Embryonic facial prominence (tissue), 1 donor: ENCODE results near the gene SERPING1.
A peak's percentile ranks its signal among the peaks of the same experiment; 100 is the strongest.

Source experiments
- DNase-seq: peaks from one replicate; pipeline ENCODE4 v3.0.0-alpha.2; 2016; ENCODE audit errors: extremely low spot score

SERPING1 gene

DNA sequence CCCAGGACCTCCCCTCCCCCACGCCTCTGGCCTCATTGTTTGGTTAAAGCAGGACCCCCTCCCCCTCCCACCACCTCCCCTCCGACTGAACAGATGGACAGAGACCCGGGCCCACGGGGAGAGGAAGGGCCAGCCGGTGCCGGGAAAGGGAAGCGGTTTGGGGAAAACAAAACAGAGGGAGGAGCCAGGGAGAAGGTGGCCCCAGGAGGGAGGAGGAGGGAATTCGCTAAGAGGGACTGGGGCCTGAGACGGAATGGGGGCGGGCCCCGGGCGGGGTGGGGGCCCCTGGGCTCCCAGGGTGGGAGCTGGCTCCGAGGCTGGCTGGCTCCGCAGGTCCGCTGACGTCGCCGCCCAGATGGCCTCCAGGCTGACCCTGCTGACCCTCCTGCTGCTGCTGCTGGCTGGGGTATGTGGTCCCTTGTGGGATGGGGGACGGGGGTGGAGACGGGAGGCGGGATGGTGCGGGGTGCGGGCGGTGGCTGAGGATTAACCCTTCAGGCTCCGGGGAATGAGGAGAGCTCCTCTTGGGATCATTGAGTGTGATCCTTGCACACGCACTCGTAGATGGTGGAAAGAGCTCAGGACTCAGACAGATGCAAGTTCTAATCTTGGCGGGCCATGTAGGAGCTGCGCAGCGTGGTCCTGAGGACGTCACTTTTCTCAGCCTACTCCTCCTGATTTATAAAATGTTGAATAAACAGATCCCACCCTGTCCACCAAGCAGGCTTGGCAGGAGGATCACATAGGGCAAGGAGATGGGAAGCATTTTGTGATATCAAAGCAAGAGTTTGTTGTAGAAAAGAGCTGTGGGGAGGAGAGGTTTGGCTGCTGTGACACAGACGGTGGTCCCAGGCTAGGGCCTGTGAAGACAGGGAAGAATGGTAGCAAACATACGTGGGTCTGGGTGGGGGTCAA lies 688 bp downstream of the SERPING1 start:
- DNase-seq = peak; percentile 69

DNA sequence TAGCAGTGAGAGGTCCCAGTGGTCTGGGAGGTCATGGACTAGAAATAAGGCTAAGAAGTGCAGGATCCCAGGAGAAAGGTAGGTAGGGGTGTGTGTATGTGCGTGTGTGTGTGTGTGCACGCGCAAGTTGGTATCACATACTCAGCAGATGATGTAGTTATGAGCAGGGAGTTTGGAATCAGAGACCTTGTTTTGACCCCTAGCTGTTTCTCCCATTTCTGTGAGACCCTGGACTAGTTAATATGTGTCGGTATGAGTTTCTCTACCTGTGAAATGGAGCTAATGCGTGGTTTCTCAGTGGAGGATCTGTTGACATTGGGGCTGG lies 1.3 kb downstream of the SERPING1 start:
- no peak for DNase-seq

DNA sequence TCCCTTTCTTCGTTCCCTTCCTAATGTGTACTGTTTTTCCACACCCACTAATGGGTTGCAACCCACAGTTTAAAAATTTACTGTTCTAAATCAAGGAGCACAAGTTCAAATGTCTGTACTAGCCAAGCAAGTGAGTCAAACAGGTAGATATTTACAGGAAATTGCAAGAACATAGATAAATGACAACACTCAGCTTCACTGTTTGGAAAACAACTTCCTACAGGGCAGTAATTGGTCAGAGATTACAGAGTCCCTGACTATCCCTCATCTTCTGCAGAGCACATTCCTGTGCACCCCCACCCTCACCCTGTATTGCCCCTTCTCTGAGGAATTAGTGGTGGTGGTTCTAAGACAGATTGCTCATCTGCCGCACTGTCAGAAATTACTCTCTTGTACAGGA lies 1.9 kb downstream of the SERPING1 start:
- DNase-seq = no peak

DNA sequence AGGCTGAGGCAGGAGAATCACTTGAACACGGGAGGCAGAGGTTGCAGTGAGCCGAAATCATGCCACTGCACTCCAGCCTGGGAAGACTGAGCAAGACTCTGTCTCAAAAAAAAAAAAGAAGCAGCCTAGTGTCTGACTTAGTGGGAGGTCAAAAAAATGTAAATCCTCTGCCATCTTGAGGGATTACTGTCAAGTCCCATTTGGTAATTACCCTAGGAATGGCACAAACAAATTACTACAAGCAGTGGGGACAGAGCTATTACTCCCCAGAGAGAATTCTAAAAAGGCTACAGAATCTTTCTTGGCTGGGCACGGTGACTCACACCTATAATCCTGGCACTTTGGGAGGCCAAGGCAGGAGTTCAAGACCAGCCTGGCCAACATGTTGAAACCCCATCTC lies 3.8 kb downstream of the SERPING1 start:
- no peak for DNase-seq

DNA sequence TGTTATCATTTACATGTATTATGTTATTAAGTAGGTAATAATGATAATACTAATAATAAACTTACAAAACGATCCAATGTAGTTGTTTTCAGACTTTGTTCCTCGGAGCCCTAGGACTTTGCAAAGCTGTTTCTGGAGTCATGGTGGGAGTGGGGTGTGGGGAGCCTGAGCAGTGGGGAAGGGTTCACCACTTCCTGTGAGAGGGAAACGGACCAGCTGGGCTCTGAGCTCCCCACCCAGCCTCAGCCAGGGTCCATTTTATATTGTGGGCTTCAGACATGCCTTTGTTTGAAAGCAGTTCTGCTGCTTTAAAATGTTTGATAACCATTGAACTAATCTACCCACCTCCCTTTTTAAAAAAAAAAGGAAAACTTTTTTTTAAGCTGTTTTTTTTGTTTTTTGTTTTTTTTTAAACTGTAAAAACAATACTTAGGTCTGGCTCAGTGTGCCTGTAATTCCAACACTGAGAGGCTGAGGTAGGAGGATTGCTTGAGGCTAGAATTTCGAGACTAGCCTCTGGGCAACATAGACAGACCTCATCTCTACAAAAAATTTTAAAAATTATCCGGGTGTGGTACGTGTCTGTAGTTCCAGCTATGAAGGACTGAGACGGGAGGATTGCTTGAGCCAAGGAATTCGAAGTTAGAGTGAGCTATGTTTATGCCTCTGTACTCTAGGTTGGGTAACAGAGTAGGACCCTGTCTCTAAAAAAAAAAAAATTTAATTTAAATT lies 7.0 kb downstream of the SERPING1 start:
- no peak for DNase-seq

DNA sequence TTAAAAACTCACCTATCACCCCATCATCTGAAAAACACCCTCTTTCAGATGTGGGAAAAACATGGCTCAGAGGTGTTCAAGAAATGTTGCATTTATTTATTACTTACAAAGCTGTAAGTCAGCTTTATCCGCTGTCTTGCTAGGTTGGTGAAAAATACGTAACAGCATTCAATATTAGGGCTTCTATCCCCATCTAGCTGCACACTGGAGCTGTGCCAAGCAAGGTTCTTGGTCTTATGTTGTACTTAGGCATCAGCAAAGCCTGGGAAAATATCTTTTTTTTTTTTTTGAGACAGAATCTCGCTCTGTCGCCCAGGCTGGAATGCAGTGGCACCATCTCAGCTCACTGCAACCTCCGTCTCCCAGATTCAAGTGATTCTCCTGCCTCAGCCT lies 7.5 kb downstream of the SERPING1 start:
- no peak for DNase-seq

DNA sequence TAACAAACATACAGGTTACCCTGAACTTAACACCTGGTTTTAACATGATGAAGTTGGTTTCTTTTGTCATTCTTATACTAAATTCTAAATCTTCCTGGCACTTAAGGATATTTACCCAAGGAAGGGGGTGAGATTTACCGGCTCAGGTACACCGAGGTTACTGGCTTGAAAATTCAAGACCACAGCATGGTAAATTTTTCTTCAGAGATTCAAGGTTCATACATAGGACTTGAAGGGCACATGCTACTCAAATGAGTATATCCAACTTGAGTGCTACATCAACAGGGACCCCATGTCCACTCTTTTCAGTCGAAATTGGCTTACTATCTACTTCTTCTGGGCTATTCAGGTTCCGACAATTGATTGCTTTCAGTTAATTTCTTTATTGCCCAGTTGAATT lies 12.7 kb downstream of the SERPING1 start:
- DNase-seq = no peak

DNA sequence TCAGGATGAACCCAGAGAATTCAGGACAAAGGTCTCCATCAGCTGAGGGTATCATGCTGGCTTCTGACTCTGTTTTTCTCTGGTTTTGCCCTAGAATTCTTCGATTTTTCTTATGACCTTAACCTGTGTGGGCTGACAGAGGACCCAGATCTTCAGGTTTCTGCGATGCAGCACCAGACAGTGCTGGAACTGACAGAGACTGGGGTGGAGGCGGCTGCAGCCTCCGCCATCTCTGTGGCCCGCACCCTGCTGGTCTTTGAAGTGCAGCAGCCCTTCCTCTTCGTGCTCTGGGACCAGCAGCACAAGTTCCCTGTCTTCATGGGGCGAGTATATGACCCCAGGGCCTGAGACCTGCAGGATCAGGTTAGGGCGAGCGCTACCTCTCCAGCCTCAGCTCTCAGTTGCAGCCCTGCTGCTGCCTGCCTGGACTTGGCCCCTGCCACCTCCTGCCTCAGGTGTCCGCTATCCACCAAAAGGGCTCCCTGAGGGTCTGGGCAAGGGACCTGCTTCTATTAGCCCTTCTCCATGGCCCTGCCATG lies 16.8 kb downstream of the SERPING1 start:
- no peak for DNase-seq

DNA sequence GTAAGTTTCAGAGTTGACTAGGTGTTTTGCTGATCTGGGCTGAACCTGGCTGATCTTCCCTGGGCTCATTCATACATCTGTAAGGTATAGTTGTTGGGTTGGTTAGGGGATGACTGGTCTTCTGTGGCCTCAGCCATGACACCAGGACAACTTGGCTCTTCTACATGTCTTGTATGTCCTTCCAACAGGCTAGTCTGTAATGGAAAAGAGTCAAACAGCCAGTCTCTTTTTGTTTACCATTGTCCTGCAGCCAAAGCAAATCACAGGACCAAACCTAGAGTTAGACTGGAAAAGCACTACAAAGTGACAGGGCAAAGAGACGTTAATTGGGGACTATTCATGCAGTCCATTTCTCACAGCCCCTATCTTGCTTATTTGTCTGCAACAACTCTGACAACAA lies 17.8 kb downstream of the SERPING1 start:
- no peak for DNase-seq

DNA sequence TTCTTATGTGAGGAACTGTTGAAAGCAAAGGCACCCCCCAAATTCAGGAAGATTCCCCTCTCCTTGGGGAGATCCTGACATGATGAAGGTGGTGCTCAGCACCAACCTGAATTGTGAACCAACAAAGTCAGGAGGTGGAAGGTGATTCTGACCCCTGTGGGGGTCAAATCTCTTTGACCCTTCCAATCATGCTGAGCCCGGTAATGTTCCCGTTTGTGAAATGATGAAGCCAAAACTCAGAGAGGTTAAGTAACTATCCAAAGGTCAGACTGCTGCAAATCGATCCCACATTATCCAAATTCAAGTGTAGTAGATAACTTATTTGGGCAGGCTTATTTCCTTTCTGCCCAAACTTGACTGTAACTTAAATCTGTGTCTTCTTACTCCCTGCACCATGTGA lies 19.1 kb downstream of the SERPING1 start:
- no peak for DNase-seq

DNA sequence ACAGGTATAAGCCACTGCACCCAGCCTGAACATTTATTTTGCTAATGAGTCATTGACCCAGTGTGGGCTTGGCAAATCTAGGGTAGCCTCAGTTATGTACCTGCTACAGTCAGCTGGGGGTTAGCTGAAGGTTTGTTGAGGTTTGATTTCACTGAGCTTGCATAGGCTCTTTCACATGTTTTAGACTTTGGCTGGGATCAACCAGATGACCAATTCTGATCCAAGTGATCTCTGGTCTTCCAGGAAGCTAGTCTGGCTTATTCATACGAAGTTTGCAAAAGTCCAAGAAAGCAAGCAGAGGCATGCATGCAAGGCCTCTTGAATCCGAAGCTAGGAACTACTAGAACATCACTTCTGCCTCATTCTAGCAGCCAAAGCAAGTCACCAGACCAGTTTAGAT lies 21.0 kb downstream of the SERPING1 start:
- DNase-seq = no peak

DNA sequence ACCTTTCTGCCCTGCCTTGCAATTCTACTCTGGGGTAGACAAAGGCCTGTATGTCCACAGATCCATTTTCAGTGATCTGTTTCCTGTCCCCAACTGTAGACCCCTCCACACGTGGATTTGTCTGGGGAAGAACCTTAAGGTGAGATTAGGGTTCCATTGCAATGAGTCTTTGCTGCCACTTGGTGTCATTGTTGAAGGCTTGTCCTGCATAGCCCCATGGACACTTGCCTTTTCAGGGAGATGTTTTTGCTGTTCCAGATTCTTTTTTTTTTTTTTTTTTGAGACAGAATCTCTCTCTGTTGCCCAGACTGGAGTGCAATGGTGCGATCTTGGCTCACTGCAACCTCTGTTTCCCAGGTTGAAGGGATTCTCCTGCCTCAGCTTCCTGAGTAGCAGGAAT lies 21.8 kb downstream of the SERPING1 start:
- DNase-seq = no peak

DNA sequence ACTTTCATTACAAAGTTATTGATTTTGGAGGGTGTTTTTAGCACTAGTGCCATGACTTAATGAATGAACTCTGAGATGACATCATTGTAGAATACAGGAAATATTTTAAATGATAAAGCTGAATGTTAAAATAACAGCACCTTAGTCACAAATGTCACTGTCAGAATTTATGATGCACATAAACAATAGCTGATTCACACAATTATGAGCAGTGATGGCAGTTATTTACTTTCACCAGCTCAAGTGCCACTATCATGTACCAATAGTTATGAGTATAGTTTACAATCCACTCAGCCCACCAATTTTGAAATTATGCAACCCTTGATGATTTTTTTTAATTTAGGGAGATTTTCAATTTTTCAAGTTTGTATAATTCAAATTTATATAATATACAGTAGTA lies 23.0 kb downstream of the SERPING1 start:
- no peak for DNase-seq

DNA sequence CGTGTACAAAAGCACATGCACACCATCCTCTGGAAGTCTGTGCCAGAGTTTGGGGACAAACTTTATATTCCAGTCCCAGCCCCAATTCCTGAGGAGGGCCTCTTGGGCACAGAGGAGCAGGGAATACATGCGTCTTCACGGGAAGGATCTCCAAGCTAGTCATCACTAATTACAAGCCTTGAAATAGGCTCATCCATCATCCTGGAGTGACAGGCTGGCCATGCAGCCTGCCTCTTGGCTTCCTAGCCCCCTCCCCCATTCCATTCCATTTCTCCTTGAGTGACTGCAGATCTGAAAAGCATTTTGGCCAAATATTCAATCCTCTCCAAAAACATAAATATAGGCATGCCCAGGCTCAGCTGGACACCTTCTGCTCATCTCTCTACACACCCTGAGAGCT lies 24.8 kb downstream of the SERPING1 start:
- no peak for DNase-seq

DNA sequence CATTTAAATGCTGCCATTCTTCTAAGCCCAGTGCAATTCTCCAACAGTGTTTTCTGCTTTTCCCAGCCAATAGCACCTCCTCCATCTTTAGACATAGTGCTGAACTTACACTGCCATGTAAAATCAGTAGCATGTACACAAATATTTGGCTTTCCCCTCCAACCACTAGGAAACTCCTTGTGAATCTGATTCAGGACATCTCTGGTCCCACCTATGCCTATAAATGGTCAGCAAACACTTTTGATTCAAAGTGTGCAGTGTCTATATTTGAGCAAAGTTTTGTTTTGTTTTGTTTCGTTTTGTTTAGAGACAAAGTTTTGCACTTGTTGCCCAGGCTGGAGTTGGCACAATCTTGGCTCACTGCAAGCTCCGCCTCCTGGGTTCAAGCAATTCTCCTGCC lies 27.4 kb downstream of the SERPING1 start:
- no peak for DNase-seq

DNA sequence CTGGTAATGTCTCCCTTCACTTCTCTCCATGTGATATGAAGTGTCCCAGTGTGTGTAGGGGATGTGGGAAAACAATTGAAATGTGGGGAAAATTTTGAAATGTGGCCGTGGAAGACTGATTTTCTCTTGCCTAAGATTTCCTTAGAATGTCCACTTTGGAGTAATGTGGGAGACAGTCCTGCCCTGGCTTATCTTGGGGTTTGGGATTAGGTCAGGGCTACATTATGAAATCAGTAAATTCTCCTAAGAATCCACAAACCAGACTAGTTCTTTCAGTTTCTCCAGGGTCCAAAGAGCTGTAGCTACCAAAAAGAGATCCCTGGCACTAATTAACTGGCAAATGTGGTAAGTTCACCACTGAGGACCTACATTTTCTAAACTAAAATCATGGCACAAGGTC lies 29.4 kb downstream of the SERPING1 start:
- no peak for DNase-seq

DNA sequence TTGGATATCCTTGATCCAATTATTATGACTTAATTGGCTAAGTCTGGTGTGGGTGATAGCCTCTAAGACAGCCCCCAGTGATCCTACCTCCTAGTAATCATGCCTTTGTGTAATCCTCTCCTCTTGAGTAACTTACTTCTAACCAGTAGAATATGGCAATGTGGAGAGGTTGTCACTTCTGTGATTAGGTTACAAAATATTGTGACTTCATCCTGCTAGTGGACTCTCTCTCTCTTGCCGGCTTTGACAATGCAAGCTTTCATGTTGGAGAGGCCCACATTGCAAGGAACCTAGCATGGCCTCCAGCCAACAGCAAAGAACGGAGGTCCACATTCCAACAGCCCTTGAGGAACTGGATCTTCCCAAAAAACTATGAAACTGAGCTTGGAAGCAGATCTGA lies 32.7 kb downstream of the SERPING1 start:
- DNase-seq = no peak

DNA sequence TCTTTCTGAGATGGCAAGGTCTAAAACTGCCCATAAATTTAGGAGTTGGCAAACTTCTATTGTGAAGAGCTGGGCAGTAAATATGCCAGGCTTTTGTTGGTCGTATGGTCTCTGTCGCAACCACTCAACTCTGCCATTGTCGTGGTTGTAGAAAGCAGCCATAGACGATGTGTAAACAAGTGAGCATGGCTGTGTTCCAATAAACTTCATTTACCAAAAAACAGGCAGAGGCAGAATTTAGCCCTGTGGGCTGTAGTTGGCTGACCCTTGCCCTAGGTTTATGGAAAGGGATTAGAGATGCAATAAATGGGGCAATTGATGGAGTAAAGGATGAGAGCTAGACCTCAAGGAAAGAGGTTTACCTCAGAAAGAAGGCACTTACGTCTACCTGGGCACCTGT lies 34.6 kb downstream of the SERPING1 start:
- DNase-seq = no peak

DNA sequence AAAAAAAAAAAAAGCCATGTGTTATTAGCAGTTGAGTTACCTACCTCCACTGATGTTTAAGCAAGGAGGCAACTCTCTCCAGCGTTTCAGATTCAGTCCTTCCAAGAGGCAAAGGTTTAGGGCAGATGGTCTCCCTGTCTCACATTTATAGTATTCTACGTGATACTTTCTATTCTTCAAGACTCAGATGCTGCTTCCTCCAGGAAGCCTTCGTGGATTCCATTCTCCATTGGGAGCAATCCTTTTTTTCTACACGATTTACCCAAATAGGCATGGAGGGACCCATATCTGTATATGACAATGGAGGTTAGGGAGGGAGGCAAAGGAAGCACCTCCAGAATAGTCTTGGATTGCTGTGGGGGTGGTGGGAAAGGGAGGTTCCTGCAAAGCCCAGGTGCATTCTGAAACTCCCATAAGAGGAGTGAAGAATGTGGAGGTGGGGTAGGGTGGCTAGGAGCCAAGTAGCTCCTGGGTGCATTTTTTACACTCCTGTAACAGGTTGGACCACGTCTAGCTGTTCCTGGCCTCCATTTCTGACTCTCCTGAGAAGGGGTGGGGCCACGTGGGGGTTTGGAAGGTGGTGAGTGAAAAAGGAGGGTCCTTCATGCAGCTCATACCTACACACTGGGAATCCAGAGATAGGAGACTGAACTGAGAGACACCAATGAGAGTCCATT lies 36.0 kb downstream of the SERPING1 start:
- DNase-seq = no peak

DNA sequence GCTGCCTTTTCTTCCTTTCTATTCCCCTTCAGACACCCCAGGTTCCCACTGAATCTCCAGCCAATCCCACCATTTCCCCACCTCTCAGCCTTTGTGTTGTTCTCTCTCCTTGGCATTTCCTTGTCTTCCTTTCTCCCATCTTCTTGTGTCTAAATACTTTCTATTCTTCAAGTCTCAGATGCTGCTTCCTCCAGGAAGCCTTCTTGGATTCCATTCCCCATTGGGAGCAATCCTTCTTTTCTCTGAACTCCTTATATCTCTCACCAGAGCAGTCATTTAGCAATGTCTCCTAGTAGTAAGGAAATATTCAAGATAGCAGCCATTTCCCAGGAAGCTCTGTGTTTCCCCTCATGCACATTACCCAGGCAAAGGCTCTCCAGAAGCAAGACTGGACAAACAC lies 36.8 kb downstream of the SERPING1 start:
- no peak for DNase-seq

DNA sequence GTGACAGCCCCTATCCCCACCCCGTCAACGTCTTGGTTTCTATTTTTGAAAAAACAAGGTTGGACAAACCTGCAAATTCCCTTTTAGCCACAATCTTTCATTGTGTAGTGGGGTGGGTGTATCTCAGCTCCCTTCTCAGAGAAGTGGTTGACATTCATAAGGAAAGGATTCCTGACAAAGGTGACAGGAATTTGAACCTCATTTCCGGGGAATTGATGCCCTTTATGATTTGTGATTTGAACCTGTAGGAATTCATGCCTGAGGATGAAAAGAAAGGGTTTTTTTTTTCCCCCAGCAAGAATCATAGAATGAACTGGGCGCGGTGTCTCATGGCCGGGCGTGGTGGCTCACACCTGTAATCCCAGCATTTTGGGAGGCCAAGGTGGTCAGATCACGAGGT lies 37.8 kb downstream of the SERPING1 start:
- DNase-seq = no peak

DNA sequence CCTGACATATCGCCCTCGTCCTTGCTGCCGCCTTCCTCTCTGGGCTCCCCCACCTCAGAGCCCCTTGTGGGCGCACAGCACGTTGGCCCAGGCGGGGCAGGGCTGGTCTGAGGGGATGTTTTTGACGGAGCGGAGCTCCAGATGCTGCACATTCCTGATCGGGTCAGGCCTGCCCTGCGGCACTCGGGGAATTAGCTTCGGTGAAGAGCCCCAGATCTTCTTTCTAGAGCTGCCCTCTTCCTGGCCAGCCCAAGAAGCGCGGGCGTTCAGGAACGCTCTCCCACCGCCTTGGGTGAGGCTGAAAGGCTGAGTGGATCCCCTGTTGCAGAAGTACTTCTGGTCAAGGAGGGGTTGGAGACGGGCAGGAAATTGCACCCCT lies 40.1 kb downstream of the SERPING1 start:
- DNase-seq = no peak
